ENCODE measurements around the gene LIPF.

The LIPF gene, protein sequence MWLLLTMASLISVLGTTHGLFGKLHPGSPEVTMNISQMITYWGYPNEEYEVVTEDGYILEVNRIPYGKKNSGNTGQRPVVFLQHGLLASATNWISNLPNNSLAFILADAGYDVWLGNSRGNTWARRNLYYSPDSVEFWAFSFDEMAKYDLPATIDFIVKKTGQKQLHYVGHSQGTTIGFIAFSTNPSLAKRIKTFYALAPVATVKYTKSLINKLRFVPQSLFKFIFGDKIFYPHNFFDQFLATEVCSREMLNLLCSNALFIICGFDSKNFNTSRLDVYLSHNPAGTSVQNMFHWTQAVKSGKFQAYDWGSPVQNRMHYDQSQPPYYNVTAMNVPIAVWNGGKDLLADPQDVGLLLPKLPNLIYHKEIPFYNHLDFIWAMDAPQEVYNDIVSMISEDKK

DNA sequence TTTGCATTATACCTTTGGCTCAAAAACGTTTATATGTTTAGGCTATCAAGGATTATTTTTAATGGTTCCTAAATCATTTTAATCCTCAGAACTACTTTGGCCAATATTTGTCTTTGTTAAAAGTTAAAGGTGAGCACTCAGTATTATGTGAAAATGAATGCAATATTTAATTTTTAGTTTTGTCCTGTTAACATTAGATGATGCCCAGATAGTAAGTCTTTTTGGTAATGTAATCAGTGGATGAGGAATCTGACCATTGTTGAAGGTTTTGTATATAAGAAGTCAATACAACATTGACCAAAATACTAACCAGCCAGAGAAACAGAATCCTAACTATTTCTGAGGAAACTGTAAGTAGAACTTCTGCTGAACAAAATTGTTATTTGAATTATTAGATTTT lies at the start of gene LIPF:
Gene LIPF (plus strand): TSS at position 301 of the 400 bp plus-strand sequence. CDS start 2,856 bp downstream, outside the sequence.
- no peak within 1 kb of the TSS for H3K4me3 ChIP-seq (ENCODE audit: low read length)
- TF ChIP-seq, protein P1, sequence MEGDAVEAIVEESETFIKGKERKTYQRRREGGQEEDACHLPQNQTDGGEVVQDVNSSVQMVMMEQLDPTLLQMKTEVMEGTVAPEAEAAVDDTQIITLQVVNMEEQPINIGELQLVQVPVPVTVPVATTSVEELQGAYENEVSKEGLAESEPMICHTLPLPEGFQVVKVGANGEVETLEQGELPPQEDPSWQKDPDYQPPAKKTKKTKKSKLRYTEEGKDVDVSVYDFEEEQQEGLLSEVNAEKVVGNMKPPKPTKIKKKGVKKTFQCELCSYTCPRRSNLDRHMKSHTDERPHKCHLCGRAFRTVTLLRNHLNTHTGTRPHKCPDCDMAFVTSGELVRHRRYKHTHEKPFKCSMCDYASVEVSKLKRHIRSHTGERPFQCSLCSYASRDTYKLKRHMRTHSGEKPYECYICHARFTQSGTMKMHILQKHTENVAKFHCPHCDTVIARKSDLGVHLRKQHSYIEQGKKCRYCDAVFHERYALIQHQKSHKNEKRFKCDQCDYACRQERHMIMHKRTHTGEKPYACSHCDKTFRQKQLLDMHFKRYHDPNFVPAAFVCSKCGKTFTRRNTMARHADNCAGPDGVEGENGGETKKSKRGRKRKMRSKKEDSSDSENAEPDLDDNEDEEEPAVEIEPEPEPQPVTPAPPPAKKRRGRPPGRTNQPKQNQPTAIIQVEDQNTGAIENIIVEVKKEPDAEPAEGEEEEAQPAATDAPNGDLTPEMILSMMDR (conservative IDR thresholded peaks at IDR 0.05; ENCODE audit: low read length), result no peak
- DNase-seq (ENCODE audit: low read depth), result no peak

DNA sequence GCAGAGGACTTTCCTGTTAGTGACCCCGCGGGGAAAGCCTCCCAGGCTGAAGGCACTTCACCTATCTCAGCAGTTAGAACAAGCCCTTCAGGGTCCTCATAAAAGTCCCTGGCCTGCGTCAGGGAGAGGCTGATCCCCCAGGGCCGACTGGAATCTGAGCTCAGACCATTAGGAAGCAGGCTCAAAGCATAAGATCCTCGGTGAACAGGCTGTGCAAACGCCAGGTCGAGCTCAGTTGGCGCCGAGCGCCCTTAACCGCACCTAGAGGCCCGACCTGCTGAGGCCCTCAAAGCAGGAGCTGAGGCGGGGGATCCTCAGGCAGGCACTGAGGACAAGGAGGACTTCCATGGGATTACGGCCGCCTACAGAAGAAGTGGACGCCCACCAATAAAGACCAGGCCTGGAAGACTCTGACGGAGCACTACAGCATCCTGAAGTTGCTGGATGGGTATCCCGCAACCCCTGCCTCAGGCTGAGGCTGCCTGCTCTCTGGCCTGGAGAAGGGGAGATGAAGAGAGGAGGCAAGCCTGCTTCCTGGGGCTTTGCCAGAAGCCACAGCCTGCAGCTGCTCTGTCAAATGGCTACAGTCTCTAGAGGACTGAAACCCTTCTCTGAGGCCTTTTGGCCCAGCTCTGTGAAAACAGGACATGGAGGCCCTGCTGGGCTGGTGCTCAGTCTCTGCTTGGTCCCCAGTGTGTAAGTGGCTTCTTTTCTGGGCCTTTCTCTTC lies 47.8 kb upstream of the LIPF start:
- H3K4me3 ChIP-seq (ENCODE audit: low read length), result no peak overlapping the region
- DNase-seq (ENCODE audit: low read depth), result peak; percentile 5
- TF ChIP-seq, protein P1 (conservative IDR thresholded peaks at IDR 0.05; ENCODE audit: low read length), result no peak

DNA sequence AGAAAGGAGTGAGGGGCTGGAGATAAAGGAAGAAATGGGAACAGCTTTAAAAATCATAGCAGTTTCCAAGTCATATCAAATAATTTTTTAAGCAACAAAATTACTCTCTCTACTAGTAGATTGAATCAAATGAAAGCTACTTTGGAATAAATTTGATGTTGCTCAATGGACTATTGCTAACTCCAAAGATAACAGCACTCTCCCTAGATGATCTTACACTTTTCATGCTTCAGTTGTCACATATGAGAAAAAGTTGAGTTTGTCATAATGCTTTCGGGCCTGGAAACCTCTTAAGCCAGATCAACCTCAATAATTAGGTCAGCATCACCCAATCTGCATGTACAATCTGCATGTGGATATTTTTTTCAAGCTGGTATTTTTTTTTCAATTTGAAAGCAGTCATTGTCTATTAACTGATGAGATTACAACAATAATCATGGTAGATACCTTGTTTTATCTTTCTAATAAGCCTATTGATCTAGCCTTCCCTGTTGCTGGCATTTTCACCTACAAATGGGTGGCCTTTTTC lies 46.4 kb upstream of the LIPF start:
- TF ChIP-seq, protein P1 (conservative IDR thresholded peaks at IDR 0.05; ENCODE audit: low read length), result no peak
- no peak overlapping the region for H3K4me3 ChIP-seq (ENCODE audit: low read length)
- no peak for DNase-seq (ENCODE audit: low read depth)

DNA sequence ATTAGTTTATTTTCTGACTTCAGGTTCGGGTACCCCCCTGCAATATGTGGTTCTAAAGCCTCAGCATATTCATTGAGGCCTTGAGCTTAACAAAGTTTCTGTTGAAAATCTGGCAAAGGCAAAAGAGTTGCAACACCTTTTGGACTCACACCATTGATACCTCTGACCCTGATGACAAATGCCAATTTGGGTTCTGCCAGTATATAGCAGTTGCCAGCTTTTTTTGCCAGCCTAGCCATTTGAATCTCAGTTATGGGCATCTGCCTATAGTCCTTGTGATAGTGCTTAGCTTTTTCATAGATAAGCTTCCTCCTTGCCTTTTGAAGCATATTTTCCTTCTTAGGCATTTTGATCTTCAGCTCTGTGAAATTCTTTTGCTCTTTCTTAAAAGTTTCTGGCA lies 45.7 kb upstream of the LIPF start:
- peak; percentile 4 for DNase-seq (ENCODE audit: low read depth)
- TF ChIP-seq, protein P1 (conservative IDR thresholded peaks at IDR 0.05; ENCODE audit: low read length), result no peak
- H3K4me3 ChIP-seq (ENCODE audit: low read length), result no peak overlapping the region

DNA sequence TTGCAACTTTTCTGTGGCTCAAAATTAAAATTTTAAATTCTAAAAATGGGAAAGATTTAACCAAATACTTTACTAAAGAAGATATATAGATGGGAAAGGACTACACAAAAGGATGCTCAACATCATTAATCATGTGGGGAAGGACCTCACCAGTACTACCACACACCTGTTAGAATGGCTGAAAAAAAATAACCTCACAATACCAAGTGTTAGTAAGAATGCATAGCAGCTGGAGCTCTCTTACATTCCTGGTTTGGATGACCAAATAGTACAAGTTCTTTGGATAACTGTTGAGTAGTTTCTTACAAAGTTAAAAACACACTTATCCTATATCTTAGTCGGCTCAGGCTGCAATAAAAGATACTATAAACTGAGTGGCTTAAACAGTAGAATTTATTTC lies 43.8 kb upstream of the LIPF start:
- no peak overlapping the region for H3K4me3 ChIP-seq (ENCODE audit: low read length)
- DNase-seq (ENCODE audit: low read depth), result no peak
- TF ChIP-seq, protein P1 (conservative IDR thresholded peaks at IDR 0.05; ENCODE audit: low read length), result no peak

DNA sequence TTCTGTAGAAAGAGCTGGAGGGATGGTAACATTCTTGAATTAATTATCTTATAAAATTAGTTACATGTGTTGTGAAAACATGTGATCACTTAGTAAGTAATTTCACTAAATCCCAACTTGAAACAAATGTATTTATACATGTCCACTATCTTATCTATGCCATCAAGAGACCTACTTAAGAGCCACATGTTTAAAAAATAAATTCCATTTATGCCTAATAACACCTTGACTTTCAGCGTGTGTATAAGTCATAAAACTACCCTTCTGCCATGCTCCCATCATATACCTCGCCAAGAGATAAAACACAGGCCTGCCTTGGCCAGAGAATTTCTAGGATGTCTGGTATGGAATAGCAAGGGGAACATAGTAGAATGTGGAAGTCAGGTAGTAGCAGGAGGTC lies 40.4 kb upstream of the LIPF start:
- DNase-seq (ENCODE audit: low read depth), result no peak
- TF ChIP-seq, protein P1 (conservative IDR thresholded peaks at IDR 0.05; ENCODE audit: low read length), result no peak
- no peak overlapping the region for H3K4me3 ChIP-seq (ENCODE audit: low read length)

All from AG10803 (cell line).